Right lobe of liver (tissue), 4 donors: ENCODE data around the gene FBLIM1.

Experiments used
- CTCF ChIP-seq, 4 donors: fragments of 200-600 bp in 3 of 4; fragments of 450-650 bp in 1 of 4; IDR thresholded peaks; one replicate each; pipeline versions ENCODE4 v1.5.1 to v1.8.0; 2016 to 2022; ENCODE audit warnings: antibody characterized with exemption in 4 of 4, mild to moderate bottlenecking in 2 of 4
- POLR2A ChIP-seq: fragments of 450-650 bp; IDR thresholded peaks from one replicate; pipeline ENCODE4 v1.6.1; 2017; ENCODE audit warnings: antibody characterized with exemption, mild to moderate bottlenecking
- donor health status: DM: no; HTN: no; CAD: no.
- donor health status: DM: no; HTN: no; CAD: no.
- donor health status: DM: no; HTN: yes; CAD: no.

DNA sequence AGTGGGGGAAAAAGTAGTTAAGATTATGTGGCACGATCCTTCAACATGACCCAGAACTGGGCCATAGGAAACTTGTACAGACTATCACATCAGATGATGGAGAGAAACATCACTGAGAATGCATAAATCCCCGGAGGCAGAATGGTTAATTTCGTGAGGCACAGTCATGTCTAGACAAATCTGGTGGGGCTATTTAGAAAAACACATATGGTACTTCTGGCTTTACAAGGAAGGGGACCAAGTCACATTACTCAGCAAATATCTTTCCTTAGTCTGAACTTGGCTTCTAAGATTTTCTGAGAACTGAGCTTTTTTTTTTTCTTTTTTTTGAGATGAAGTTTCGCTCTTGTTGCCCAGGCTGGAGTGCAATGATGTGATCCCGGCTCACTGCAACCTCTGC, 58.1 kb downstream of the FBLIM1 start:
- TF ChIP-seq CTCF (IDR thresholded peaks at IDR 0.05) (no peak), POLR2A (no peak)
